Stimulated activated CD4-positive, alpha-beta T cell treated with anti-CD3 and anti-CD28 coated beads, TNF-alpha, amount 100 ng/mL, for 48 hours (primary cell): ENCODE measurements around the gene PIP4P1.
A peak's percentile ranks its signal among the peaks of the same experiment; 100 is the strongest.
"Not testable (repeated sequence)": the region's sequence is repeated elsewhere in the genome, so short reads cannot be mapped to it uniquely, and the experiment has no call there.

Source experiments
- DNase-seq, 3 donors: peaks; one replicate each; pipeline ENCODE4 v3.0.0-alpha.2; 2020; ENCODE audit warnings: low read depth in 3 of 3

PIP4P1 gene

DNA sequence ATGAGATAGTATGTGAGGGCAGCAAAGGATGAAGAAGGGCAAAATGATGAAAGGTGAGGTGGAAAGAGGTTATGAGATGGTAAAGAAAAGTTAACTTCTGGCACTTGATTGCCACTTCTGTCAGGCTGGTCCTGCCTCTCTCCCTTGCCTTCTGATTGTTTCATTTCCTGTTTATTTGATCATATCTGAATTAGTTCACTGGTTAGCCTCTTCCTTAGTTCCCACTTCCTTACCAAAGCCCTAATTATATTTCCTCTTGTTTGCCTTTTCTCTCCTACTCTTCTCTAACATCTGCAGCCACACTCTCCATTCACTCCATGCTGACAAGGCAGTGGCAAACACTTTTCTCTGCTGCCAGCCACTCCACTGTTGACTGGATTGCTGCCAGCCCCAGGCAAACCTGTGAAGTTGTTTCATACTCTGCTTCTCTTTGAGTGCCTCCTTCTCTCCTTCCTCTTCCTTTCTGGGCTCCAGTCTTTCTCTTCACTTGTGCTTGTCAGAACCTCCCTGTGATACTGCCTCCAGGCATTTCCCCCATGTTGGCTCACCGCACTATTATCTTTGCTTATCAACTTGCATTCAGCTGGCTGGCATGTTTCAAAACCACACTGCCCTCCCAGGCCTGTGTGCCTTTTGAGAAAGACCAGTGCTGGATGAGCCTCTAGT is 16.1 kb upstream of the PIP4P1 start:
- DNase-seq: no peak

- no peak for DNase-seq
Observed at GRCh38 chr14:20476776-20477175, 15.5 kb upstream of the PIP4P1 start.

GRCh38 chr14:20472536-20473169 is 11.4 kb upstream of the PIP4P1 start:
- DNase-seq: no peak

GRCh38 chr14:20470603-20470901 is 9.3 kb upstream of the PIP4P1 start:
- no peak for DNase-seq

DNA sequence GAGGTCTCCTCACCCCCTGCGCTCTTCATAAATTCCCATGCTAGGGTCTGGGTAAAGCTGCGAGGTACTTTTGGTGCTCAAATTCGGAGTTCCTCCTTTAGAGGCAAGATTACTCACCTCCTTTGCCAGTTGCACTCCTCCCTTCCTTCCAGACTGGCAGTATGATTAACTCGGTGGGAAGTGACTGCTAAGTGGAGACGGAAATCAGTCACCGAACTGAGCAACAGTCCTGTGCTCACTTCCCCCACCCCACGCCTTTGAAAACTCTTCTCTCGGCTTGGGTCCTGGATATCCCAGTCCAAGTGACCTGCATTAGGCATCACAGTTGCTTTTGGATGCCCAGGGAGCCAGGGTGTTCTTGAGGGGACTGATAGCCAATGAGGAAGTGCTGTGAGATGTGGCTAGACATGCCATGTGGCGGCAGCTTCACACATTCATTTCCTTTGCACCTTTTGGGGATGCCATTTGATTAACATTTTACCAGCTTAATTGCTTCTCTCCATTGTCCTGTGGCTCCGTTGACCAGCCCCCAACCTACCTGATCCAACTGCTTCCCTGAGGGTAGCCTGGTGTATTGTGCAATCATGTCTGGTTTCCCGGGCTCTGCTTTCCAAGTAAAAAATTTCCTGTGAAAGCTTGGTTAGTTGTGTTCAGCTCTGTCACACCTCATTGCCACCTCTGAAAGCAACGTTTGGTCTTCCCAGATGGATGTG is 8.8 kb upstream of the PIP4P1 start:
- peak; percentile 43 to 54 (median 46) for DNase-seq

DNA sequence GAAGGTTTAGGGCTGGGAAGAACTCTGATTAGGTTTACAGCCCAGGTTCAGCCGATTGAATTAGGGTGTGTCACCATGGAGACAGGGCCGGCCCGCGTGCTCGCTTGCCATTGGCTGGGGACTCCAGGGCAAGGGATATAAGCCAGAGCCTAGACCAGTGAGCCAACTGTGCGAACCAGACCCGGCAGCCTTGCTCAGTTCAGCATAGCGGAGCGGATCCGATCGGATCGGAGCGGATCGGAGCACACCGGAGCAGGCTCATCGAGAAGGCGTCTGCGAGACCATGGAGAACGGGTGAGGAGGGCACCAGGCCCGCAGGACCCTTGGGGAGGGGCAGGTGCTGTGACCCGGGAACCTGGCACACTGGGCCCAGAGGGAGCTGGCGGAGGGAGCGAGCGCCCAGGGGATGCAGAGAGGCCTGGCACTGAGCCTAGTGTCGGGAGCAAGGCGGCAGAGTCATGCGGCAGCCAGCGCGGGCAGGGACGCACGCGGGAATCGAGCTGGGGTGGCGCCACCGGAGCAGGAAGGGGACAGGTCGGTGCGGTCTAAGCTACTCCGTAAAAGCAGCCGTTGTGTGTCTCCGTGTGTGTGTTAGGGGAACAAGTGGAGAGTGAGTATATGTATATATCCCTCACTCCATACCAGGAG is 8.1 kb upstream of the PIP4P1 start, which contains the start of gene PNP:
PNP (plus strand) TSS at position 165 of the 648 bp plus-strand sequence; CDS start at position 284, 119 bp downstream.
- DNase-seq: peak; percentile 77 to 85 (median 81)

DNA sequence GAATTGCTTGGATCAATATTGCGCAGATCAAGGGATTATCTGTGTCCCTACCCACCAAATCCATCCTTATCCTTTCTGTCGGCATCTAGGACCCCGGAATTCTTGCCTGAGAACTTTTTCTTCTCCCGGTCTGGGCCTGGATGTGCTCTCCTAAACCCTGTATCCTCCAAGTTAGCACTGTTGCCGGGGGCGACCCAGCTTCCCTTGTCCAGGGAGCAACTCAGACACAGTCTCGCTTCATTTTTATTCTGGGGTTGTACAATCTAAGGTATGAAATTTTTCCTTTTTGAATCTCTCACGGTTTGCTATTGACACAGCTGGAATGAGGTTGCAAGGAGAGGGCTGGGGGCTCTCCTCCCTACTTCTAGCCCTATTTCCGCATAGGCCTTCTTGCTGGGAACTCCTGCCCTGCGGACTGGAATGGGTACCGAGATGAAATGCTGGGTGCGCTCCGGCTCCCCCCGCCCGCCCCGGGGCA is 7.6 kb upstream of the PIP4P1 start:
- no peak for DNase-seq

DNA sequence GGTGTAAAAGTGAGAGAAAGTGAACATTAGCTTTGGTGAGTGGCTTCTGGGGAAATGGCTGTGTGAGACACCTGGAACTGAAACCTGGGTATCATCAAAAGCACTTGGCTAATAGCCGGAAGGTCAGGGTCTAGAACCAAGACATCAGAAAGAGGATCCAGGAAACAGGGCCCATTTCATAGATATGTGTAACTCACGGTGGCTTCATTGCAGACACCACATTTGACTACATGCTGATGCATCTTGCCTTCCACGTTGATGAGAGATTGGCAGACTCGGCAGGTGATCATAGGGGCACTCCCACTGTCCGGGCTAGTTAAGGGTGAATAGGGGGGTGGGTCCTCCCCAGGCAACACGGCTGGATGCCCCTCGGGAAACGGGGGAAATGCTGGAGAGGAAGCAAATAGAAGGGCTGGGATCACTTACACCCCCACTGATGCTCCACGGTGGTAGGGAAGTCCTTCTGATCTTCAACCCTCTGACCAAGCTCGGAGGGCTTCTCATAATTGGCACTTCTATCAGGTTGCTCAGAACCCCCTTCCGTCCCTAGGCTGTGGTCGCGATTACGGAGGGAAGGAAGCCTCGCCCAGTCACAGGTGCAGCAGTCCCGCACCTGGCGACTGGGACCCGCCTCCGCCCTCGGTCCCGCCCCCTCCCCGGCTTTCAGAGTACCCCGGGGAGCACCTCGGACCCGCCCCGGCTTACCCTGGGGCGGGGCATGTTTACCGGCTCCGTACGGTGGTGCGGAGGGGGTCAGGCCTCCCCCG is 593 bp downstream of the PIP4P1 start:
- DNase-seq: peak in 1 of 3 donors; percentile 37

GRCh38 chr14:20458031-20458789 is 3.0 kb downstream of the PIP4P1 start:
- DNase-seq: no peak

GRCh38 chr14:20456971-20457370 is 4.3 kb downstream of the PIP4P1 start:
- DNase-seq: no peak

DNA sequence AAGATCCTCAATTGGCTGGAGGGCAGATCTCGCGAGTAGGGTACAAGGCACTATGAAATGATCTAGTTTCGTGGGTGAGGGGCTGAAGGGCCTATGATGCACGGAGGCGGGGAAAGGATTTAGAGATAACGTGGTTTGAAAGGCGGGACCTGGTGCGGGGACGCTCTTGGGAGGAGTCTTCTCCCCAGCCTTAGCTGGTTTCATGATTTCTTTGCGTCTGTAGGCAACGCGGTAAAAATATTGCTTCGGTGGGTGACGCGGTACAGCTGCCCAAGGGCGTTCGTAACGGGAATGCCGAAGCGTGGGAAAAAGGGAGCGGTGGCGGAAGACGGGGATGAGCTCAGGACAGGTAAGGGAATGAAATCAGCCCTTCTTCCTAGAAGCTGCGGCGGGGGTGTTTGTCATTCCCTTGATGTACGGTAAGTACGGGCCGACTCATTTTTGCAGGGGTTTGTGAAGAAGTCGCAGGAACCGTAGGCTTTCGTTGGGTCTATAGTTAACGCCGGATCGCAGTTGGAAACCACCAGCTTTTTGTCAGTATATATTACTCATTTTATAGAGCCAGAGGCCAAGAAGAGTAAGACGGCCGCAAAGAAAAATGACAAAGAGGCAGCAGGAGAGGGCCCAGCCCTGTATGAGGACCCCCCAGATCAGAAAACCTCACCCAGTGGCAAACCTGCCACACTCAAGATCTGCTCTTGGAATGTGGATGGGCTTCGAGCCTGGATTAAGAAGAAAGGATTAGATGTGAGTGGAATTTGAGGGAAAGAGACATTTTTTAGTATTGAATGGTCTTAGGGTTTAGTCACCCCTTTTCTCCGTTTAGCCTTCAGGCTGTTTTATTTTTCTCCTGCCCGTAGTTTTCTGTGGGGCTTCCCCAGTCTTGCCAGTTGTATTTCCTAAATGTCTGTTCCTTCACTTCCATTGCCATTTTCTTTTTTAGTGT is 5.6 kb downstream of the PIP4P1 start:
- peak in 2 of 3 donors; percentile 52 to 66 for DNase-seq

- peak; percentile 95 to 98 (median 96) for DNase-seq
Observed at GRCh38 chr14:20454516-20455354, 6.5 kb downstream of the PIP4P1 start, which contains the start of the genes APEX1 and OSGEP. Gene APEX1 (plus strand): TSS chr14:20455226. CDS start chr14:20455646, 420 bp downstream. Gene OSGEP (minus strand): TSS chr14:20454812. CDS start chr14:20454683, 129 bp downstream.

DNA sequence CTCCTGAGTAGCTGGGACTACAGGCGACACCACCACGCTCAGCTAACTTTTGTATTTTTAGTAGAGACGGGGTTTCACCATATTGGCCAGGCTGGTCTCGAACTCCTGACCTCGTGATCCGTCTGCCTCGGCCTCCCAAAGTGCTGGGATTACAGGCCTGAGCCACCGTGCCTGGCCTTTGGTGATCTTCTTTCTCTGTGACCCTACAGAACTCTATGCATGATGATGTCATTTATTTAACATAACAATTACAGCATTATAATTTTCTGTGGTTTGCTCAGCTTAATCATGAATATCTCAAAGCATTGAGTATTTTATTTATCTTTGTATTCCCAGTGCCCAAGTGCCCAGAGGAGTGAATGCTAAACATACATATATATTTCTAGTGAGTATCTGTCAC is 8.4 kb downstream of the PIP4P1 start:
- not testable (repeated sequence) for DNase-seq

DNA sequence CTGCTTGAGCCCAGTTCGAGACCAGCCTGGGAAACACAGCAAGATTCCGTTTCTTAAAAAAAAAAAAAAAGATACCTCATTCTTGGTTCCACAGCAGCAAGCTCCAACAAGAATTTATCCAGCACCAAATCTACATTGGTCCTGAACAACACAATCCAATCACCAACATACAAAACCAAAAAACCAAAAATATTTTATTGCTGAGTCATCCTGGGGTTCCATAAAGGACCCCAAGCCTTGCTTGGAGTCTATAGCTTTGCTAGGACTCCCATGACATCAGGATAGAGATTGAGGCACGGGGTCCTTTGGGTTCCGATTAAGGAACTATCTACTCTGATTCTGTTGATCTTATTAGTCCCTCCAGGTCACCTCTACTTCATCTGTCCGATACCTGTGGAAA is 14.3 kb downstream of the PIP4P1 start:
- DNase-seq: no peak

DNA sequence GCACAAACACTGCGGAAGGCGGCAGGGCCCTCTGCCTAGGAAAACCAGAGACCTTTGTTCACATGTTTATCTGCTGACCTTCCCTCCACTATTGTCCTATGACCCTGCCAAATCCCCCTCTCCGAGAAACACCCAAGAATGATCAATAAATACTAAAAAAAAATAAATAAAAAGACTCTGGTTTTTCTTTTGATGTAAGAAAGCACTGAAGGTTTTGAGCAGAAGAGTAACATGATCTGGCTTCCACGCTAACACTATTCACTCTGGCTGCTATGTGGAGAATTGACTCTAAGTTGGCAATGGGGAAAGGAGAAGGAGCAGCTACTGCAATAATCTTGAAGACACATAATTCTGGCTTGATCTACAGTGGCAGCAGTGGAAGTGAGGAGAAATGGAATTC is 17.6 kb downstream of the PIP4P1 start:
- not testable (repeated sequence) for DNase-seq

DNA sequence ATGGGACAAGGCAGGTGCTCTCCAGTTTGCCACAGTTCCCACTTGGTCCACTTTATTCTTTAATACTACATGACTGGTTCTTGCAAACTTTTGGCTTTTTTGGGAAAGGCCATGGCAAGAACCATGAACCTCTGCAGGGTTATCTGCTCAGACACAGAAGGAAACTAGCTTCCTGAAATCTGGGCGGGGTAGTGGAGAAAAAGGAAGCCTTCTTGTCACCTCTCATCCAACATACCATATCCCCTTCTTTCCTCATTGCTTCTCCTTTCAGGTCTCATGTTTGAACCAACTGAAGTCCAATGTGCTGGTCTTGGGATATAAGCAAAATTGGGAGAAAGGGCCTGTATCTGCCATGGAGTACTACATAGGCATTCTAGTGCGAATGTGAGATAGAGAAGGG is 19.8 kb downstream of the PIP4P1 start:
- DNase-seq: no peak

GRCh38 chr14:20440882-20441281 is 20.4 kb downstream of the PIP4P1 start:
- peak in 1 of 3 donors; percentile 12 for DNase-seq

GRCh38 chr14:20440465-20440864 is 20.8 kb downstream of the PIP4P1 start:
- no peak for DNase-seq
